Femur (tissue), 1 donor: ENCODE measurements around the gene RASGRF2.

Experiments used
- DNase-seq: peaks from one replicate; pipeline ENCODE4 v3.0.0-alpha.2; 2017

The RASGRF2 gene

GRCh38 chr5:81145329-81145935 lies 185.3 kb downstream of the RASGRF2 start:
- DNase-seq, result no peak

GRCh38 chr5:81146031-81146430 lies 185.9 kb downstream of the RASGRF2 start:
- DNase-seq, result no peak

- no peak for DNase-seq
These were observed 187.1 kb downstream of the RASGRF2 start for GRCh38 chr5:81147011-81147885.

GRCh38 chr5:81147886-81148571 lies 187.9 kb downstream of the RASGRF2 start:
- no peak for DNase-seq

- no peak for DNase-seq
These were observed 191.4 kb downstream of the RASGRF2 start for GRCh38 chr5:81151546-81151945.

- no peak for DNase-seq
These were observed 194.6 kb downstream of the RASGRF2 start for GRCh38 chr5:81154725-81155124.

GRCh38 chr5:81156732-81157131 lies 196.6 kb downstream of the RASGRF2 start:
- no peak for DNase-seq

- DNase-seq, result no peak
These were observed 200.9 kb downstream of the RASGRF2 start for GRCh38 chr5:81161012-81161601.

GRCh38 chr5:81162501-81162900 lies 202.3 kb downstream of the RASGRF2 start:
- no peak for DNase-seq

- DNase-seq, result no peak
These were observed 203.5 kb downstream of the RASGRF2 start for GRCh38 chr5:81163651-81164050.

- no peak for DNase-seq
These were observed 204.3 kb downstream of the RASGRF2 start for GRCh38 chr5:81164476-81164875.

- no peak for DNase-seq
These were observed 204.8 kb downstream of the RASGRF2 start for GRCh38 chr5:81164936-81165335.

GRCh38 chr5:81165493-81166119 lies 205.4 kb downstream of the RASGRF2 start:
- DNase-seq, result peak; percentile 65

- DNase-seq, result no peak
These were observed 206.3 kb downstream of the RASGRF2 start for GRCh38 chr5:81166430-81166829.

- DNase-seq, result no peak
These were observed 206.9 kb downstream of the RASGRF2 start for GRCh38 chr5:81167078-81167477.

- no peak for DNase-seq
These were observed 207.4 kb downstream of the RASGRF2 start for GRCh38 chr5:81167544-81167943.

GRCh38 chr5:81169924-81170323 lies 209.8 kb downstream of the RASGRF2 start:
- no peak for DNase-seq

GRCh38 chr5:81171769-81172168 lies 211.6 kb downstream of the RASGRF2 start:
- no peak for DNase-seq

- no peak for DNase-seq
These were observed 212.5 kb downstream of the RASGRF2 start for GRCh38 chr5:81172710-81173109.

- DNase-seq, result no peak
These were observed 216.9 kb downstream of the RASGRF2 start for GRCh38 chr5:81177061-81177460.

GRCh38 chr5:81179959-81180358 lies 219.8 kb downstream of the RASGRF2 start:
- DNase-seq, result no peak

GRCh38 chr5:81180780-81181460 lies 220.8 kb downstream of the RASGRF2 start:
- no peak for DNase-seq
